Suprapubic skin (tissue), 4 donors: ENCODE results near the gene MEF2C. TPM values are rescaled to one million over a fixed set of nuclear protein-coding genes. Genes with fewer than 3 reads are reported as not detected.

Experiments used
- DNase-seq, 2 donors: peaks; one replicate each; pipeline ENCODE4 v3.0.0-alpha.2; 2019; ENCODE audit warnings: low spot score in 2 of 2
- H3K27ac ChIP-seq: fragments of 200-600 bp; sonication (generic); one replicate; pipeline ENCODE4 v1.5.1; 2019
- H3K27me3 ChIP-seq: fragments of 200-600 bp; sonication (generic); one replicate; pipeline ENCODE4 v1.5.1; 2019
- H3K36me3 ChIP-seq: fragments of 200-600 bp; sonication (generic); one replicate; pipeline ENCODE4 v1.5.1; 2019
- H3K4me1 ChIP-seq: fragments of 200-600 bp; sonication (generic); one replicate; pipeline ENCODE4 v1.5.1; 2019
- H3K4me3 ChIP-seq: fragments of 200-600 bp; sonication (generic); one replicate; pipeline ENCODE4 v1.5.1; 2019; ENCODE audit warnings: mild to moderate bottlenecking
- H3K9me3 ChIP-seq: fragments of 200-600 bp; sonication (generic); one replicate; pipeline ENCODE4 v1.5.1; 2019
- EP300 ChIP-seq: sonication (generic); formaldehyde crosslinking; IDR thresholded peaks from one replicate; pipeline ENCODE4 v1.6.1; 2017; ENCODE audit warnings: antibody characterized with exemption
- POLR2A ChIP-seq, 2 donors: fragments of 450-650 bp; IDR thresholded peaks; one replicate each; pipeline ENCODE4 v1.6.1; 2017; ENCODE audit warnings: antibody characterized with exemption in 2 of 2, mild to moderate bottlenecking in 2 of 2, moderate library complexity in 2 of 2
- POLR2AphosphoS5 ChIP-seq, 3 donors: sonication (generic); formaldehyde crosslinking; IDR thresholded peaks; one replicate each; pipeline ENCODE4 v1.6.1; 2017; ENCODE audit warnings: antibody characterized with exemption in 3 of 3
- WGBS: methylation state at CpG from one replicate; pipeline ENCODE4 v1.1.5; 2018; 5-methylcytosine and 5-hydroxymethylcytosine counted together
- total RNA-seq, 4 donors: library from RNA; depleted of rRNA; stranded (reverse); fragments of >200 nt; gene quantifications; one replicate each; pipeline ENCODE4 v1.1.0, GENCODE V29; 2016
- TF ChIP-seq, protein P1 (sequence below), 2 donors: fragments of 200-600 bp in 1 of 2; fragments of 450-650 bp in 1 of 2; sonication (generic) in 1 of 2; IDR thresholded peaks; one replicate each; pipeline ENCODE4 v1.5.1; 2016 to 2019; ENCODE audit warnings: antibody characterized with exemption in 2 of 2, mild to moderate bottlenecking in 1 of 2, moderate library complexity in 1 of 2

The MEF2C gene
- total RNA-seq, 4 donors from 2014 or later: 5.9 to 15.9 (median 10.1) TPM

DNA sequence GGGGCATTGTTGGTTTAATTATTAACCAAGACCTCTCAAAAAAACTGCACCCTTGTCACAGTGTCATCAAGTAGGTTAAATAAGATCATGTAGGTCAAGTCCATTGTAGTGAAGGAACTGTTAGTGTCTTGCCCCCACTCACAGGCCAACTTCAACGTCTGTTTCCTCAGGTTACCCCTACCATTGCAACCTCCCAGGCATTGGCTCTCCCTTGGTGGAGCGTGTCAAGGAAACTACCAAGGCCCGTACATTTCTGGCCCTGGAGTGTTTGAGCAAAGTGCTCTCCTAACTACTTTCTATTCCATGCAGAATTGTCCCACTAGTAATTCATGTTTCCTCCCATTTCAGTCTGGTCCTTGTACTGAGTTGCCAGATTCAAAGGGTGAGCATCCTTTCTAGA, 167.5 kb downstream of the MEF2C start:
- 88% methylated on average over 3 of the region's 3 CpGs for WGBS
- no peak for DNase-seq
- no peak overlapping the region for H3K27ac ChIP-seq
- TF ChIP-seq POLR2A (IDR thresholded peaks at IDR 0.05): no peak
- no peaks in the 10 kb centered on the region for H3K9me3 ChIP-seq
- H3K4me1 ChIP-seq: no peaks in the 10 kb centered on the region
- no peak overlapping the region for H3K4me3 ChIP-seq
- H3K27me3 ChIP-seq: no peaks in the 10 kb centered on the region
- H3K36me3 ChIP-seq: no peaks in the 10 kb centered on the region

DNA sequence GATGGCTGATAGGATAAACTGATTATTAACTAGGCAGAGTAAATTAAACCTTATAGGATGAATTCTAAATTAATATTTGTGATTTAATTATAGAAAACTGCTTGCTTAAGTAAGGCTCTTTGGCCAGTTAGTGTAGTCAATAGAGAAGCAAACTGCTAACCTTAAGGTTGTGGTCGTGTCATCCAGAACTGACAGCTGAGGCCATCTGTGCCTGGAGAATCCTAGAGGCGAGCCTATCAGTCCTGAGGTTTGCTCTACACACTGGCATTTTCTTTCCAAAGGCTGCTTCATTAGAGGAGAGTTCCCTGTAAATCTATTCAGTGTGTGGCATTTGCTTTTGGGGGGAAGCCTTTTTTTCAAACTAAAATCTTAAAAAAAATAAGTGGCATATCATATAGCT, 169.2 kb downstream of the MEF2C start:
- no peaks in the 10 kb centered on the region for H3K9me3 ChIP-seq
- DNase-seq: no peak
- H3K27me3 ChIP-seq: no peaks in the 10 kb centered on the region
- 68% methylated on average over 2 of the region's 2 CpGs for WGBS
- H3K4me3 ChIP-seq: no peak overlapping the region
- H3K27ac ChIP-seq: no peak overlapping the region
- no peaks in the 10 kb centered on the region for H3K36me3 ChIP-seq
- H3K4me1 ChIP-seq: no peaks in the 10 kb centered on the region
- no peak for TF ChIP-seq EP300
- TF ChIP-seq POLR2AphosphoS5 (IDR thresholded peaks at IDR 0.05): no peak
- TF ChIP-seq, protein P1, sequence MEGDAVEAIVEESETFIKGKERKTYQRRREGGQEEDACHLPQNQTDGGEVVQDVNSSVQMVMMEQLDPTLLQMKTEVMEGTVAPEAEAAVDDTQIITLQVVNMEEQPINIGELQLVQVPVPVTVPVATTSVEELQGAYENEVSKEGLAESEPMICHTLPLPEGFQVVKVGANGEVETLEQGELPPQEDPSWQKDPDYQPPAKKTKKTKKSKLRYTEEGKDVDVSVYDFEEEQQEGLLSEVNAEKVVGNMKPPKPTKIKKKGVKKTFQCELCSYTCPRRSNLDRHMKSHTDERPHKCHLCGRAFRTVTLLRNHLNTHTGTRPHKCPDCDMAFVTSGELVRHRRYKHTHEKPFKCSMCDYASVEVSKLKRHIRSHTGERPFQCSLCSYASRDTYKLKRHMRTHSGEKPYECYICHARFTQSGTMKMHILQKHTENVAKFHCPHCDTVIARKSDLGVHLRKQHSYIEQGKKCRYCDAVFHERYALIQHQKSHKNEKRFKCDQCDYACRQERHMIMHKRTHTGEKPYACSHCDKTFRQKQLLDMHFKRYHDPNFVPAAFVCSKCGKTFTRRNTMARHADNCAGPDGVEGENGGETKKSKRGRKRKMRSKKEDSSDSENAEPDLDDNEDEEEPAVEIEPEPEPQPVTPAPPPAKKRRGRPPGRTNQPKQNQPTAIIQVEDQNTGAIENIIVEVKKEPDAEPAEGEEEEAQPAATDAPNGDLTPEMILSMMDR (IDR thresholded peaks at IDR 0.05): no peak
- no peak for TF ChIP-seq POLR2A (IDR thresholded peaks at IDR 0.05)

DNA sequence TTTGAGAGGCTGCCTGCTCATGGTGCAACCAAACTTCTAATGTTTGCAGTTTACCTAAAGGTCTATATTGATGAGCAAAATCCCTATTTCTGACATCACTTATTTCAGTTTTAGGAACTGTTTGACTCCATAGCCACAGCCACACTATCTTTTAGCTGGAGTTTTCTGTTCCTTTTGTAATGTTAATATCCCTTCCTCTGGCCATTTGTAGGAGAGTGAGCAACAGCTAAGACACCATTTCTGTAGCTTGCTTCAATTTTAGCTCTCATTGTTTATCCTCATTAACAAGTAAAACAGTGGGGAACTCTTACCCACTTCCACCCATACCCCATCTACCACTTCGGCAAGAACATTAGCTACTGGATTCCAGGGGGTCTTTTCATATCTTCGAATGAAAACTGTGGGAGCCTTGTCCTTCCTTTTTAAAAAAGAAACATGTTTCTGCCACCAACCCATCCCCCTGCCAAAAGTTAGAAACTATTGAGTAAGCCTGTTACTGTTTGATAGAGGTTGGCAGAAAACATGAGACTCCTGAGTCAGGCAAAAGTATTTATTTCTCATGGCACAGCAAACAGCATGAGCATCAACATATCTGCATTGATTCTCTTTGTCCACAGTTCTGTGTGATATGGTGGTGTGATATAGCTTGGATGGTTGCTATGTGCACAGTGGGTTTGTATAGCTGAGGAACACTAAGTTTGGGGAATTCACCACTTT, 174.1 kb downstream of the MEF2C start:
- DNase-seq: no peak

DNA sequence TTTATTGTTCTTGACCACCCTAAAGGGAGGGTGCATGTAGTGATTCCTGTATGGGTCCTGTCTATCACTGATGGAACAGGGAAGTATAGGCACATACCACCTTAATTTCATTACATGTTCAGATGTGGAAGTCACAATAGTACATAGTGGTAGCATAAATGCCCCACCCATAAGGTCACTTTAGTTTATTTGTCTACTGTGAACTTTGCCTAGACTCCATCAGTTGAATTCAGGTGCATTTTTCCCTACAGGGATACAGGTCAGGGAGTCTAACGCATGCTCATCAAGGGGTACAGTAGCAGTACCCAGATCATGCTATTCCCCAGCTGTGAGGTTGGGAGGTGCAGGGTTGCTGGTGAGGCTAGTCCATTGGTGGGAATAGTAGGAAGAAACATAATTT, 175.0 kb downstream of the MEF2C start:
- Histone ChIP-seq H3K27ac (no peak overlapping the region), H3K27me3 (peaks cover 9% of the 10 kb centered on the region), H3K4me3 (no peak overlapping the region), H3K9me3 (no peaks in the 10 kb centered on the region), H3K36me3 (no peaks in the 10 kb centered on the region), H3K4me1 (no peaks in the 10 kb centered on the region)
- DNase-seq: no peak
- WGBS: 100% methylated on average over 1 of the region's 1 CpG
- TF ChIP-seq EP300 (no peak), POLR2AphosphoS5 (IDR thresholded peaks at IDR 0.05) (no peak), POLR2A (IDR thresholded peaks at IDR 0.05) (no peak)
- TF ChIP-seq, protein P1 (IDR thresholded peaks at IDR 0.05): no peak

More for the DNA sequence above, 174.1 kb downstream of the MEF2C start:
- WGBS: 87% methylated on average over 2 of the region's 2 CpGs
- H3K4me3 ChIP-seq: no peak overlapping the region
- TF ChIP-seq POLR2A (IDR thresholded peaks at IDR 0.05): no peak
- TF ChIP-seq, protein P1 (IDR thresholded peaks at IDR 0.05): no peak
- TF ChIP-seq EP300: no peak
- no peak for TF ChIP-seq POLR2AphosphoS5 (IDR thresholded peaks at IDR 0.05)
- H3K27me3 ChIP-seq: peaks cover 5% of the 10 kb centered on the region
- no peaks in the 10 kb centered on the region for H3K36me3 ChIP-seq
- H3K9me3 ChIP-seq: no peaks in the 10 kb centered on the region
- no peak overlapping the region for H3K27ac ChIP-seq
- H3K4me1 ChIP-seq: no peaks in the 10 kb centered on the region

DNA sequence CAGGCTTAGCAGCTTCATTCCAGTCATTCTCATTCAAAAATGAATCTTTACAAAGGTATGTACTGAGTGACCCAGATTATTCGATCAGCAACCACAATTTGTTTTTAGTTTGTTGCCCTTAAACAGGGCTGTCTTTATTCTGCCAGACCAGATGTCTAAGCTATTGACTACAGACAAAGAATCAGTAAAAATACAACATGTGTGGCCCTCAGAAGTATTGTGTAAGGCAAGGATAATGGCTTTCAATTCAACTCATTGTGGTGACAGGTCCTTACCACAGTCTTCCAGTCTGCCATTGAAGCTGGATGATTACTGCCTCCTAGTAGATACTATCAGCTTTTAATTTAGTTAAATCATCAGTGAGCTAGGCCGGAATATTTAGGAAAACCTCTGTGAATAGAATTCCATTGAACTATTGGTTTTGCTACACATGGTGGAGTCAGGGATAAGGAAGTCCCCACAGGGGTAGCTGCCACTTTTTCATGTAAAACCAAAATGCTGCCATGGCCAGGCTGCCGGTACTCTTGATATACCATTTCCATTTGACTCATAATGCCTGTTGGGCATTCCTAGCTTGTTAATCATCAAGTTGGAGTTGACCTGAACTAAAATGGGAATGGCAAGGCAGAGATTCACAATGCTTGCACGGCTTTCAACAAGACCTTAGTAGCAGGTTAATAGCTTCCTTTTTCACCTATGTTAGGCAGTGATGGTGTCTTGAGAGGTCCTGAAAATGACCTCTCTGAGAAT, 175.6 kb downstream of the MEF2C start:
- DNase-seq: no peak
- no peaks in the 10 kb centered on the region for H3K9me3 ChIP-seq

DNA sequence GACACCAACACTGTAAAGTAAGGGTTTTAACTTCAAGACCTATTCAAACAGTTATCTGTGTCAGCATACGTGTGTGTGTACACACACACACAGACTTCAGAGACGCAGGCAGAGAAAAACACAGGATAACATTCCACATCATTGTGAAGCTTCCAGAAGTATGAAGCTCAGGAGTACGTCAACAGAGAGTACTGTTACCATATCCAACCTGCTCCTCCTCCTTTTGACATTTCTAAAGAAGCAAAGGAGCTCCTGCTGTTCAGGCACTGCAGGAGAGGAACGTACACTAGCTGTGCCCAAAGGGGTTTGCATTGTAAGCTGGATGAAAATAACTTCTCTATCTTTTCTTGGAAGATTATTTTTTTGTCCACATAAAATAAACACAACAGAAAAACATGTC, 180.7 kb downstream of the MEF2C start:
- Histone ChIP-seq H3K4me3 (no peak overlapping the region), H3K27ac (no peak overlapping the region), H3K36me3 (no peaks in the 10 kb centered on the region), H3K9me3 (no peaks in the 10 kb centered on the region), H3K27me3 (peaks cover 45% of the 10 kb centered on the region), H3K4me1 (no peaks in the 10 kb centered on the region)
- DNase-seq: no peak
- 51% methylated on average over 4 of the region's 4 CpGs for WGBS
- TF ChIP-seq POLR2AphosphoS5 (IDR thresholded peaks at IDR 0.05): no peak
- TF ChIP-seq EP300: no peak
- TF ChIP-seq, protein P1 (IDR thresholded peaks at IDR 0.05): no peak
- no peak for TF ChIP-seq POLR2A (IDR thresholded peaks at IDR 0.05)

More for the DNA sequence above, 175.6 kb downstream of the MEF2C start:
- Histone ChIP-seq H3K27me3 (peaks cover 10% of the 10 kb centered on the region), H3K36me3 (no peaks in the 10 kb centered on the region), H3K4me1 (no peaks in the 10 kb centered on the region), H3K27ac (no peak overlapping the region), H3K4me3 (no peak overlapping the region)
- 68% methylated on average over 4 of the region's 4 CpGs for whole genome bisulfite sequencing
- TF ChIP-seq POLR2A (IDR thresholded peaks at IDR 0.05): no peak
